Measurements from ENCODE around the gene ATP5IF1. TPM values are rescaled to one million over a fixed set of nuclear protein-coding genes. Genes with fewer than 3 reads are reported as not detected.

The ATP5IF1 gene
- total and polyA plus RNA-seq, 2 of the 13 experiments (the other 11 are each of a cell fraction or from before 2014, with no cell fraction given), result 97.7 to 131 TPM

DNA sequence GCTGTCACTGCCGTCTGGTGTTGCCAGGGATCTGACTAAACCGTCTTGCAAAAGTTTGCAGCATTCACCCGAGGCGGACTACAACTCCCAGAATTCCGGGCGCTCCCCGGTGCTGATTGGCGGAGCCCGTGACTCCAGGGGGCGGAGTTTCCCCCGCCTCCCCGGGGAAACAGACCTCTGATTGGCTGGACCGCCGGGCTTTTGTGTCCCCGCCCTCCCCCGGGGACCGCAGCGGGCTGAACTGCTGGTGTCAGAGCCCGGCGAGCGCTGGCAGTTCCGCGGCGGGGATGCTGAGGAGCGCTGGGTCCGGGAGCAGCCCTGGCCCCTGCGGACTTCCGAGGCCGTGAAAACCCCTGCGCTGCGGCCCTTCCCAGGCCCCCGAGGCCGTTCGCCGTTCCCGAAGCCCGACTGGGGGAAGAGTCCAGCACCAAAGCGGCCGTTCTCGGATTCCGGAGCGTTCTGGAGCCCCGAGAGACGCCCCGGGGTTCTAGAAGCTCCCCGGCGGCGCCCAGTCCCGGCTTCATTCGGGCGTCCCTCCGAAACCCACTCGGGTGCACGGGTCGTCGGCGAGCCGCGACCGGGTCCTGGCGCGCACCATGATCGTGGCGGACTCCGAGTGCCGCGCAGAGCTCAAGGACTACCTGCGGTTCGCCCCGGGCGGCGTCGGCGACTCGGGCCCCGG is 23.5 kb downstream of the ATP5IF1 start, which contains the start of gene SESN2 (continued):
- TF ChIP-seq KLF12 (CRISPR knock-in tag; IDR thresholded peaks at IDR 0.05; ENCODE audit: borderline replicate concordance) (peak; percentile 41; the same call in 1 of the 2 replicates), ZNF678 (CRISPR knock-in tag; IDR thresholded peaks at IDR 0.05) (no peak), ELF3 (CRISPR knock-in tag; IDR thresholded peaks at IDR 0.05) (peak; percentile 47), ZNF317 (CRISPR knock-in tag; IDR thresholded peaks at IDR 0.05) (peak; percentile 70; the same call in 1 of the 2 replicates), CHCHD3 (CRISPR knock-in tag; IDR thresholded peaks at IDR 0.05) (no peak), ZNF468 (CRISPR knock-in tag; IDR thresholded peaks at IDR 0.05) (no peak), CREB1 (IDR thresholded peaks at IDR 0.05) (peak; percentile 51; the same call in 1 of the 2 replicates), CREB1 (CRISPR knock-in tag; IDR thresholded peaks at IDR 0.05) (peak; percentile 81), NFIB (CRISPR knock-in tag; IDR thresholded peaks at IDR 0.05; ENCODE audit: borderline replicate concordance) (no peak), ZNF672 (CRISPR knock-in tag; IDR thresholded peaks at IDR 0.05) (no peak), ISX (CRISPR knock-in tag; conservative IDR thresholded peaks at IDR 0.05) (peak; percentile 75; the same call in 1 of the 2 replicates), DNMT1 (CRISPR knock-in tag; IDR thresholded peaks at IDR 0.05) (no peak), ZNF501 (CRISPR knock-in tag; IDR thresholded peaks at IDR 0.05) (peak; percentile 31; the same call in 1 of the 2 replicates), ZNF703 (CRISPR knock-in tag; IDR thresholded peaks at IDR 0.05; ENCODE audit: borderline replicate concordance) (no peak; the same call in 1 of the 2 replicates), ERF (CRISPR knock-in tag; IDR thresholded peaks at IDR 0.05) (peak; percentile 48; the same call in 1 of the 2 replicates), FOXC1 (CRISPR knock-in tag; IDR thresholded peaks at IDR 0.05; ENCODE audit: borderline replicate concordance) (peak; percentile 84), PAX8 (CRISPR knock-in tag; IDR thresholded peaks at IDR 0.05; ENCODE audit: borderline replicate concordance) (no peak), ATRX (CRISPR knock-in tag; IDR thresholded peaks at IDR 0.05; ENCODE audit: borderline replicate concordance) (no peak)
- TF ChIP-seq, protein P1, sequence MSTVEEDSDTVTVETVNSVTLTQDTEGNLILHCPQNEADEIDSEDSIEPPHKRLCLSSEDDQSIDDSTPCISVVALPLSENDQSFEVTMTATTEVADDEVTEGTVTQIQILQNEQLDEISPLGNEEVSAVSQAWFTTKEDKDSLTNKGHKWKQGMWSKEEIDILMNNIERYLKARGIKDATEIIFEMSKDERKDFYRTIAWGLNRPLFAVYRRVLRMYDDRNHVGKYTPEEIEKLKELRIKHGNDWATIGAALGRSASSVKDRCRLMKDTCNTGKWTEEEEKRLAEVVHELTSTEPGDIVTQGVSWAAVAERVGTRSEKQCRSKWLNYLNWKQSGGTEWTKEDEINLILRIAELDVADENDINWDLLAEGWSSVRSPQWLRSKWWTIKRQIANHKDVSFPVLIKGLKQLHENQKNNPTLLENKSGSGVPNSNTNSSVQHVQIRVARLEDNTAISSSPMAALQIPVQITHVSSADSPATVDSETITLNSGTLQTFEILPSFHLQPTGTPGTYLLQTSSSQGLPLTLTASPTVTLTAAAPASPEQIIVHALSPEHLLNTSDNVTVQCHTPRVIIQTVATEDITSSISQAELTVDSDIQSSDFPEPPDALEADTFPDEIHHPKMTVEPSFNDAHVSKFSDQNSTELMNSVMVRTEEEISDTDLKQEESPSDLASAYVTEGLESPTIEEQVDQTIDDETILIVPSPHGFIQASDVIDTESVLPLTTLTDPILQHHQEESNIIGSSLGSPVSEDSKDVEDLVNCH (CRISPR knock-in tag; IDR thresholded peaks at IDR 0.05), result no peak
- TF ChIP-seq, protein P2, sequence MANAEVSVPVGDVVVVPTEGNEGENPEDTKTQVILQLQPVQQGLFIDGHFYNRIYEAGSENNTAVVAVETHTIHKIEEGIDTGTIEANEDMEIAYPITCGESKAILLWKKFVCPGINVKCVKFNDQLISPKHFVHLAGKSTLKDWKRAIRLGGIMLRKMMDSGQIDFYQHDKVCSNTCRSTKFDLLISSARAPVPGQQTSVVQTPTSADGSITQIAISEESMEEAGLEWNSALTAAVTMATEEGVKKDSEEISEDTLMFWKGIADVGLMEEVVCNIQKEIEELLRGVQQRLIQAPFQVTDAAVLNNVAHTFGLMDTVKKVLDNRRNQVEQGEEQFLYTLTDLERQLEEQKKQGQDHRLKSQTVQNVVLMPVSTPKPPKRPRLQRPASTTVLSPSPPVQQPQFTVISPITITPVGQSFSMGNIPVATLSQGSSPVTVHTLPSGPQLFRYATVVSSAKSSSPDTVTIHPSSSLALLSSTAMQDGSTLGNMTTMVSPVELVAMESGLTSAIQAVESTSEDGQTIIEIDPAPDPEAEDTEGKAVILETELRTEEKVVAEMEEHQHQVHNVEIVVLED (CRISPR knock-in tag; IDR thresholded peaks at IDR 0.05; ENCODE audit: borderline replicate concordance), result peak; percentile 33; the same call in 1 of the 2 replicates
- TF ChIP-seq, protein P3, sequence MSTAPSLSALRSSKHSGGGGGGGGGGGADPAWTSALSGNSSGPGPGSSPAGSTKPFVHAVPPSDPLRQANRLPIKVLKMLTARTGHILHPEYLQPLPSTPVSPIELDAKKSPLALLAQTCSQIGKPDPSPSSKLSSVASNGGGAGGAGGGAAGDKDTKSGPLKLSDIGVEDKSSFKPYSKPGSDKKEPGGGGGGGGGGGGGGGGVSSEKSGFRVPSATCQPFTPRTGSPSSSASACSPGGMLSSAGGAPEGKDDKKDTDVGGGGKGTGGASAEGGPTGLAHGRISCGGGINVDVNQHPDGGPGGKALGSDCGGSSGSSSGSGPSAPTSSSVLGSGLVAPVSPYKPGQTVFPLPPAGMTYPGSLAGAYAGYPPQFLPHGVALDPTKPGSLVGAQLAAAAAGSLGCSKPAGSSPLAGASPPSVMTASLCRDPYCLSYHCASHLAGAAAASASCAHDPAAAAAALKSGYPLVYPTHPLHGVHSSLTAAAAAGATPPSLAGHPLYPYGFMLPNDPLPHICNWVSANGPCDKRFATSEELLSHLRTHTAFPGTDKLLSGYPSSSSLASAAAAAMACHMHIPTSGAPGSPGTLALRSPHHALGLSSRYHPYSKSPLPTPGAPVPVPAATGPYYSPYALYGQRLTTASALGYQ (CRISPR knock-in tag; IDR thresholded peaks at IDR 0.05), result no peak
- TF ChIP-seq, protein P4, sequence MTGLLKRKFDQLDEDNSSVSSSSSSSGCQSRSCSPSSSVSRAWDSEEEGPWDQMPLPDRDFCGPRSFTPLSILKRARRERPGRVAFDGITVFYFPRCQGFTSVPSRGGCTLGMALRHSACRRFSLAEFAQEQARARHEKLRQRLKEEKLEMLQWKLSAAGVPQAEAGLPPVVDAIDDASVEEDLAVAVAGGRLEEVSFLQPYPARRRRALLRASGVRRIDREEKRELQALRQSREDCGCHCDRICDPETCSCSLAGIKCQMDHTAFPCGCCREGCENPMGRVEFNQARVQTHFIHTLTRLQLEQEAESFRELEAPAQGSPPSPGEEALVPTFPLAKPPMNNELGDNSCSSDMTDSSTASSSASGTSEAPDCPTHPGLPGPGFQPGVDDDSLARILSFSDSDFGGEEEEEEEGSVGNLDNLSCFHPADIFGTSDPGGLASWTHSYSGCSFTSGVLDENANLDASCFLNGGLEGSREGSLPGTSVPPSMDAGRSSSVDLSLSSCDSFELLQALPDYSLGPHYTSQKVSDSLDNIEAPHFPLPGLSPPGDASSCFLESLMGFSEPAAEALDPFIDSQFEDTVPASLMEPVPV (CRISPR knock-in tag; IDR thresholded peaks at IDR 0.05), result 0 out of 2 replicates have a peak, but pooled peaks have one; percentile 21

All from HepG2 (cell line).